ENCODE data around the gene RAD50. TPM values are rescaled to one million over a fixed set of nuclear protein-coding genes. Genes with fewer than 3 reads are reported as not detected.
"Not testable (repeated sequence)": the region's sequence is repeated elsewhere in the genome, so short reads cannot be mapped to it uniquely, and the experiment has no call there.

Gene RAD50
- polyA plus RNA-seq, 1 donor = 22.9 TPM

- no peak for DNase-seq (ENCODE audit: low read depth)
Measured at GRCh38 chr5:132557478-132558172, 848 bp downstream of the RAD50 start.

- no peak for DNase-seq (ENCODE audit: low read depth)
Measured at GRCh38 chr5:132559383-132560060, 2.7 kb downstream of the RAD50 start.

- no peak for DNase-seq (ENCODE audit: low read depth)
Measured at GRCh38 chr5:132561601-132562000, 4.8 kb downstream of the RAD50 start.

GRCh38 chr5:132564555-132564954 is 7.8 kb downstream of the RAD50 start:
- not testable (repeated sequence) for DNase-seq (ENCODE audit: low read depth)

GRCh38 chr5:132566657-132567056 is 9.9 kb downstream of the RAD50 start:
- no peak for DNase-seq (ENCODE audit: low read depth)

GRCh38 chr5:132576123-132576522 is 19.3 kb downstream of the RAD50 start:
- no peak for DNase-seq (ENCODE audit: low read depth)

- DNase-seq (ENCODE audit: low read depth) = not testable (repeated sequence)
Measured at GRCh38 chr5:132584560-132584959, 27.8 kb downstream of the RAD50 start.

DNA sequence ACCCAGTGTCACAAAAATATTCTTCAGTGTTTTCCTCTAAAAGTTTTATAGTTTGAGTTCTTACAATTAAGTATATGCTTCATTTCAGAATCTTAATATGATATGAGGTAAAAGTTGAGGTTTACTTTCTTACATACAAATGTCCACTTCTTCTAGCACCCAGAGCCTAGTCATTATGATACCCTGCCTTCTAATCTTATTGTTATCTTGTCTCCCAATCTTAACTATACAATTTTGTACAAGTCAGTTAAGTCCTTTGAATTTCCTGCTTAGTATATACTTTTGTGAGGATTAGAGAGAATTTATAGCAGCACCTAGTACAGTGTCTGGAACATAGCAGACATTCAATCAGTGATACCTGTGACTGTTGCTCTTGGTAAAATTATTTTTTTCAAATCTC is 29.3 kb downstream of the RAD50 start:
- DNase-seq (ENCODE audit: low read depth) = no peak

GRCh38 chr5:132589467-132589866 is 32.7 kb downstream of the RAD50 start:
- DNase-seq (ENCODE audit: low read depth) = no peak

DNA sequence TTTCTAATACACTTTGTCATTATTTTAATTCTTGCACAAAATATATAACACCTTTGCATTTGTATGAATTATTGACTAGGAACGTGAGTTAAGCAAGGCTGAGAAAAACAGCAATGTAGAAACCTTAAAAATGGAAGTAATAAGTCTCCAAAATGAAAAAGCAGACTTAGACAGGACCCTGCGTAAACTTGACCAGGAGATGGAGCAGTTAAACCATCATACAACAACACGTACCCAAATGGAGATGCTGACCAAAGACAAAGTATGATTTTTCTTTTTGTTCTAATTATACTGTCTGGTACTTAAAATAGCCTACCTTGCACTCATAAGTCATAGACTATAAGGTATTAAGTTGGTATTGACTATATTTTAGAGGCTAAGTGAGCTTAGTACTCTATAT is 34.4 kb downstream of the RAD50 start:
- DNase-seq (ENCODE audit: low read depth) = no peak

- no peak for DNase-seq (ENCODE audit: low read depth)
Measured at GRCh38 chr5:132592521-132592920, 35.7 kb downstream of the RAD50 start.

GRCh38 chr5:132594170-132594569 is 37.4 kb downstream of the RAD50 start:
- DNase-seq (ENCODE audit: low read depth) = no peak

- DNase-seq (ENCODE audit: low read depth) = no peak
Measured at GRCh38 chr5:132595624-132596023, 38.8 kb downstream of the RAD50 start.

DNA sequence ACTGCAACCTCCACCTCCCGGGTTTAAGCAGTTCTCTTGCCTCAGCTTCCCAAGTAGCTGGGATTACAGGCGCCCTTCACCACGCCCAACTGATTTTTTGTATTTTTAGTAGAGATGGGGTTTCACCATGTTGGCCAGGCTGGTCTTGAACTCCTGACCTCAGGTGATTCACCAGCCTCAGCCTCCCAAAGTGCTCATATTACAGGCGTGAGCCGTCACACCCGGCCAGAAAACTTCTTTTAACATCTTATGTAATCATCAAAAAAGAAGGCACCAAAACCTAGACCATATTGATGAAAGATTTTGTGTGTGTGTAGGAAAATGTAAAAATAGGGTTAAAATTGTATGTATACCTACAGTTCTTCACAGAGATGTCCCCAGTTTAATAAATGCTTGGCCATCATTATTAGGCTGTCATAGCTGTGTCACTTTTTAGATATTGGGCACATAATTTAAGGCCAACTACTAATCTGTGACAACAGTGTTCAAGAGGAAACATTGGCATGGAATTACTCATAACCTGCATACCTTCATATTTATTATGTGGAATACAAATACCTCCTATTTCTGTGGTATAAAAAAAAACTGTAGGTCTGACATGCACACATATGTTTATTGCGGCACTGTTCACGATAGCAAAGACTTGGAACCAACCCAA is 44.4 kb downstream of the RAD50 start:
- DNase-seq (ENCODE audit: low read depth) = no peak

GRCh38 chr5:132607095-132607494 is 50.3 kb downstream of the RAD50 start:
- DNase-seq (ENCODE audit: low read depth) = no peak

GRCh38 chr5:132608107-132608506 is 51.3 kb downstream of the RAD50 start:
- DNase-seq (ENCODE audit: low read depth) = no peak

- no peak for DNase-seq (ENCODE audit: low read depth)
Measured at GRCh38 chr5:132611965-132612364, 55.2 kb downstream of the RAD50 start.

DNA sequence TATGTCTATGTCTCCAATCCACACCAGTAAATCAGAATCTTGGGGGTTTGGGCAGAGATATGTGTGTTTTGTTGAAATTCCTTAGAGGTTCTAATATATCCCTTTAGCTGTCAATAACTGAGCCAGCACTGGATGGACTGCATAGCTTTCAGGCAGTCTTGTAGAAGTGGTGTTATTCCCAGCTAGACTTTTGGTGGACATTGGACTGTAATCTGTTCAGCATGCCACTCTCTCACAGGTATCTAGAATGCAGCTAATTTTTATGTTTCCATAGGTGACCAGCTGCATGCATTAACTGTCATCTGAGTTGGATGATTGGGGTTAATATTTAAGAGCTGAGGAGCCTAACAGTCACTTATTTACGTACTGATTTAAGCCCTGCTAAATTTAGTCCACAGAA is 56.1 kb downstream of the RAD50 start:
- DNase-seq (ENCODE audit: low read depth) = no peak

DNA sequence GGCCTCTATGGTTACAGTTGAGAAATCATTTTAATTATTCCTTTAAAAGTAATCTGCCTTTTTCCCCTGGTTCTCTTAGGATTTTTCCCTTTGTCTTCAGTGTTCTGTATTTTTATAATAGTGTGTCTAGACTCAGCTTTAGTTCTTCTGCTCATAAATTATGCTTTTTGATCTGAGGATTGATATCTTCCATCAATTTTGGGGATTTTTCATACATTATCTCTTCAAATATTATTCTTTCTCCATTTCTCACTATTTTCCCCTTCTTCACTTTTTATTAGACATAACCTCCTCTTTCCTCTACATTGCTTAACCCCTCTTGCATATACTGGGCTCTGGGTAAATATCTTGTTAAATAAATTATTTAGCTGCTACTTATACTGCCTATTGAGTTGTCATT is 64.9 kb downstream of the RAD50 start:
- DNase-seq (ENCODE audit: low read depth) = no peak

- no peak for DNase-seq (ENCODE audit: low read depth)
Measured at GRCh38 chr5:132622608-132623007, 65.8 kb downstream of the RAD50 start.

DNA sequence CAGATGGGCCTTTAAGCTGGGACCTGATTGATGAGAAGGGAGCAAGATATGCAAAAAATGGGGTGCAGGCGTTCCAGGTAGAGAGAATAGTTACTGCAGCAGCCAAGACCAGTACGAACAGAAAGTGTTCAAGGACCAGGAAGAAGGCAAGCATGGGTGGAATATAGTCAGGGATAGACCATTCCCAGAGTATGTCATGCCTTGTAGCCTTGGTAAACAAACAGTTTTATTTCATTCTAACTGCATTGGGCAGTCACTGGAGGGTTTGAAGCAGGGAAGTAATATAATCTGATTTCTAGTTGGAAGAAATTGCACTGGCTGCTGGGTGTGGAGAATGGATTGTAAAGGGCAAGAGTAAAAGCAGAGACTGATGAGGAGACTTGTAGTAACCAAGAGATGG is 70.7 kb downstream of the RAD50 start:
- DNase-seq (ENCODE audit: low read depth) = no peak

DNA sequence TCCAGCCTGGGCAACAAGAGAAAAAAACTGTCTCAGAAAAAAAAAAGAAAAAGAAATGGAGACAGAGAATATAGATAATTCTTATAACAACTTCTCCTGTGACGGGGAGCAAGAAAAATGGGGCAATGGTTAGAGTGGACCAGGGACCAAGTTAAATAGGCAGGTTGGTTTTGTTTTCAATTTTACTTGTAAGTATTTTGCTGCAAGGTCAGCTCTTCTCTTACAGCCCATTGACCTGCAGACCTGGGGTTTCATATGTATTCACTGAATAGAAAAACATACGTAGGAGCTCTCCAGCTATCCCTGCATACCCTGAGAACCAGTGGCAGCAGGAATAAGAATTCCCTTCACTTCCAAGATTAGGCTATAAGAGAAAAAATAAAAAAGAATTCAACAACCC is 72.0 kb downstream of the RAD50 start:
- DNase-seq (ENCODE audit: low read depth) = no peak
